HEK293 (cell line): ENCODE data around the gene DDX41.
"Not testable (repeated sequence)": the region's sequence is repeated elsewhere in the genome, so short reads cannot be mapped to it uniquely, and the experiment has no call there.

Source experiments
- CTCF ChIA-PET: fragments of 350-600 bp; formaldehyde crosslinking; extraction: SDS; loops from one replicate; lab custom pipeline; 2021; ENCODE audit warnings: antibody characterized with exemption; lab: Yijun Ruan, JAX
- POLR2A ChIA-PET: fragments of 300-600 bp; formaldehyde crosslinking; extraction: SDS; loops from one replicate; lab custom pipeline; 2020; ENCODE audit warnings: antibody characterized with exemption, inconsistent platforms; lab: Yijun Ruan, JAX
- H3K27ac ChIP-seq: fragments of 200-500 bp; sonication (Bioruptor generic); 2 replicates; pipeline ENCODE4 v1.5.1; 2014; ENCODE audit warnings: low read depth, low read length, control low read depth, inconsistent platforms; ENCODE audit errors: extremely low read depth
- H3K36me3 ChIP-seq, 2 experiments: fragments of 200-500 bp in 1 of 2; sonication (Bioruptor generic) in 1 of 2; 1 replicate in 1 of 2; 2 replicates in 1 of 2; pipeline ENCODE4 v1.5.1; 2014 to 2017; ENCODE audit warnings: inconsistent platforms in 2 of 2, low read length in 2 of 2; ENCODE audit not compliant: control insufficient read depth in 2 of 2, insufficient read depth in 1 of 2
- H3K4me1 ChIP-seq: fragments of 200-500 bp; sonication (Bioruptor generic); 2 replicates; pipeline ENCODE4 v1.5.1; 2014; ENCODE audit warnings: mild to moderate bottlenecking, low read length, inconsistent platforms; ENCODE audit not compliant: control insufficient read depth, insufficient read depth
- H3K4me3 ChIP-seq: 2 replicates; pipeline ENCODE4 v1.5.1; 2011; ENCODE audit warnings: low read depth, mild to moderate bottlenecking, control low read depth, low read length, moderate library complexity
- H3K9me3 ChIP-seq: fragments of 200-500 bp; sonication (Bioruptor generic); 2 replicates; pipeline ENCODE4 v1.5.1; 2014; ENCODE audit warnings: low read depth, low read length, inconsistent platforms; ENCODE audit not compliant: control insufficient read depth, insufficient read depth
- BCL11B ChIP-seq: fragments of 450-650 bp; formaldehyde crosslinking; IDR thresholded peaks from 2 replicates; pipeline ENCODE4 v1.5.1; 2016; ENCODE audit warnings: low read depth, missing biosample characterization, missing genetic modification characterization
- EGR2 ChIP-seq: fragments of 450-650 bp; formaldehyde crosslinking; IDR thresholded peaks from 2 replicates; pipeline ENCODE4 v1.5.1; 2016; ENCODE audit warnings: low read depth, missing biosample characterization, missing genetic modification characterization
- HIC1 ChIP-seq: fragments of 450-650 bp; formaldehyde crosslinking; IDR thresholded peaks from 2 replicates; pipeline ENCODE4 v1.5.1; 2016; ENCODE audit warnings: missing biosample characterization, missing genetic modification characterization
- HOXC10 ChIP-seq: sonication (generic); formaldehyde crosslinking; IDR thresholded peaks from 2 replicates; pipeline ENCODE4 v1.8.1; 2023; ENCODE audit warnings: mild to moderate bottlenecking, missing genetic modification reagents
- ZBTB20 ChIP-seq: fragments of 450-650 bp; formaldehyde crosslinking; IDR thresholded peaks from 2 replicates; pipeline ENCODE4 v1.5.1; 2016; ENCODE audit warnings: missing biosample characterization, missing genetic modification characterization
- ZFP41 ChIP-seq: fragments of 450-650 bp; formaldehyde crosslinking; IDR thresholded peaks from 2 replicates; pipeline ENCODE4 v1.5.1; 2016; ENCODE audit warnings: missing biosample characterization, missing genetic modification characterization, borderline replicate concordance
- ZNF16 ChIP-seq: fragments of 450-650 bp; formaldehyde crosslinking; IDR thresholded peaks from 2 replicates; pipeline ENCODE4 v1.5.1; 2016; ENCODE audit warnings: low read depth, missing biosample characterization, missing genetic modification characterization
- ZNF211 ChIP-seq: fragments of 450-650 bp; formaldehyde crosslinking; IDR thresholded peaks from 2 replicates; pipeline ENCODE4 v1.5.1; 2016; ENCODE audit warnings: low read depth, missing biosample characterization, missing genetic modification characterization
- ZNF26 ChIP-seq: fragments of 450-650 bp; formaldehyde crosslinking; IDR thresholded peaks from 2 replicates; pipeline ENCODE4 v1.5.1; 2016; ENCODE audit warnings: missing biosample characterization, missing genetic modification characterization
- ZNF311 ChIP-seq: fragments of 450-650 bp; formaldehyde crosslinking; IDR thresholded peaks from 2 replicates; pipeline ENCODE4 v1.5.1; 2017; ENCODE audit warnings: missing biosample characterization, missing genetic modification characterization, borderline replicate concordance
- ZNF341 ChIP-seq: fragments of 450-650 bp; formaldehyde crosslinking; IDR thresholded peaks from 2 replicates; pipeline ENCODE4; 2016; ENCODE audit warnings: low read depth, missing biosample characterization, missing genetic modification characterization
- ZNF404 ChIP-seq: fragments of 450-650 bp; formaldehyde crosslinking; IDR thresholded peaks from 2 replicates; pipeline ENCODE4 v1.5.1; 2017; ENCODE audit warnings: missing biosample characterization, missing genetic modification characterization
- ZNF426 ChIP-seq: fragments of 450-650 bp; formaldehyde crosslinking; IDR thresholded peaks from 2 replicates; pipeline ENCODE4 v1.5.1; 2017; ENCODE audit warnings: missing biosample characterization, missing genetic modification characterization, mild to moderate bottlenecking, inconsistent platforms, moderate library complexity
- ZNF473 ChIP-seq: fragments of 450-650 bp; formaldehyde crosslinking; IDR thresholded peaks from 2 replicates; pipeline ENCODE4 v1.5.1; 2017; ENCODE audit warnings: missing biosample characterization, missing genetic modification characterization
- ZNF514 ChIP-seq: fragments of 450-650 bp; formaldehyde crosslinking; IDR thresholded peaks from 2 replicates; pipeline ENCODE4 v1.5.1; 2016; ENCODE audit warnings: missing biosample characterization, missing genetic modification characterization
- ZNF664 ChIP-seq: fragments of 450-650 bp; formaldehyde crosslinking; IDR thresholded peaks from 2 replicates; pipeline ENCODE4 v1.5.1; 2016; ENCODE audit warnings: missing biosample characterization, missing genetic modification characterization
- ZNF701 ChIP-seq: fragments of 450-650 bp; formaldehyde crosslinking; IDR thresholded peaks from 2 replicates; pipeline ENCODE4 v1.5.1; 2016; ENCODE audit warnings: missing biosample characterization, missing genetic modification characterization
- TF ChIP-seq, protein P1 (sequence below): fragments of 450-650 bp; formaldehyde crosslinking; IDR thresholded peaks from 2 replicates; pipeline ENCODE4 v1.5.1; 2016; ENCODE audit warnings: missing biosample characterization, missing genetic modification characterization

DDX41 gene

GRCh38 chr5:177535125-177535524, 18.4 kb upstream of the DDX41 start:
- Histone ChIP-seq H3K4me3 (no peak overlapping the region), H3K36me3 (peaks cover 13 to 89% of the 10 kb centered on the region in 2 experiments), H3K4me1 (no peaks in the 10 kb centered on the region), H3K27ac (no peak overlapping the region), H3K9me3 (no peaks in the 10 kb centered on the region)
- TF ChIP-seq ZNF426 (tag by site-specific recombination) (no peak), ZNF16 (tag by site-specific recombination) (no peak), ZNF211 (tag by site-specific recombination) (no peak)
- POLR2A ChIA-PET = no interaction called here
- CTCF ChIA-PET = interaction anchor here (1.1 kb wide), 1 partner anchor 68 kb away, joined by 3 read pairs; no protein-coding TSS in a partner anchor

GRCh38 chr5:177534433-177534832, 17.7 kb upstream of the DDX41 start:
- H3K27ac ChIP-seq, H3K4me1 ChIP-seq, H3K9me3 ChIP-seq, POLR2A ChIA-PET, H3K4me3 ChIP-seq: not testable (repeated sequence)
- CTCF ChIA-PET = interaction anchor here (1.1 kb wide), 1 partner anchor 69 kb away, joined by 3 read pairs; no protein-coding TSS in a partner anchor
- H3K36me3 ChIP-seq = peaks cover 13 to 92% of the 10 kb centered on the region in 2 experiments

GRCh38 chr5:177531209-177531940, 14.6 kb upstream of the DDX41 start:
- H3K9me3 ChIP-seq = no peaks in the 10 kb centered on the region
- no peak overlapping the region for H3K4me3 ChIP-seq
- POLR2A ChIA-PET = no interaction called here
- no peak for TF ChIP-seq HIC1 (tag by site-specific recombination)
- no peak for TF ChIP-seq ZNF514
- TF ChIP-seq ZNF473 (tag by site-specific recombination) = no peak
- H3K27ac ChIP-seq = no peak overlapping the region
- H3K4me1 ChIP-seq = no peaks in the 10 kb centered on the region
- H3K36me3 ChIP-seq = peaks cover 13 to 92% of the 10 kb centered on the region in 2 experiments; a peak in 2 of 3 replicates
- CTCF ChIA-PET = interaction anchor here (0.7 to 1.4 kb wide), 2 partner anchors 10 to 15 kb away, joined by 3 read pairs; no protein-coding TSS in a partner anchor

- POLR2A ChIA-PET = no interaction called here
- Histone ChIP-seq H3K4me3 (no peak overlapping the region), H3K9me3 (no peaks in the 10 kb centered on the region), H3K27ac (no peak overlapping the region), H3K36me3 (peaks cover 13 to 93% of the 10 kb centered on the region in 2 experiments; a peak in 2 of 3 replicates), H3K4me1 (no peaks in the 10 kb centered on the region)
- CTCF ChIA-PET = interaction anchor here (0.6 to 1.4 kb wide), 3 partner anchors 9 to 54 kb away, joined by 3 read pairs; no protein-coding TSS in a partner anchor
- TF ChIP-seq ZNF664 (tag by site-specific recombination) (no peak), ZFP41 (tag by site-specific recombination) (no peak), ZNF26 (tag by site-specific recombination) (no peak), HOXC10 (CRISPR knock-in tag) (no peak), EGR2 (tag by site-specific recombination) (no peak), BCL11B (tag by site-specific recombination) (no peak), ZNF341 (tag by site-specific recombination) (no peak), ZNF701 (tag by site-specific recombination) (no peak), ZBTB20 (tag by site-specific recombination) (no peak), ZNF404 (tag by site-specific recombination) (no peak), ZNF311 (tag by site-specific recombination) (no peak)
- TF ChIP-seq, protein P1, sequence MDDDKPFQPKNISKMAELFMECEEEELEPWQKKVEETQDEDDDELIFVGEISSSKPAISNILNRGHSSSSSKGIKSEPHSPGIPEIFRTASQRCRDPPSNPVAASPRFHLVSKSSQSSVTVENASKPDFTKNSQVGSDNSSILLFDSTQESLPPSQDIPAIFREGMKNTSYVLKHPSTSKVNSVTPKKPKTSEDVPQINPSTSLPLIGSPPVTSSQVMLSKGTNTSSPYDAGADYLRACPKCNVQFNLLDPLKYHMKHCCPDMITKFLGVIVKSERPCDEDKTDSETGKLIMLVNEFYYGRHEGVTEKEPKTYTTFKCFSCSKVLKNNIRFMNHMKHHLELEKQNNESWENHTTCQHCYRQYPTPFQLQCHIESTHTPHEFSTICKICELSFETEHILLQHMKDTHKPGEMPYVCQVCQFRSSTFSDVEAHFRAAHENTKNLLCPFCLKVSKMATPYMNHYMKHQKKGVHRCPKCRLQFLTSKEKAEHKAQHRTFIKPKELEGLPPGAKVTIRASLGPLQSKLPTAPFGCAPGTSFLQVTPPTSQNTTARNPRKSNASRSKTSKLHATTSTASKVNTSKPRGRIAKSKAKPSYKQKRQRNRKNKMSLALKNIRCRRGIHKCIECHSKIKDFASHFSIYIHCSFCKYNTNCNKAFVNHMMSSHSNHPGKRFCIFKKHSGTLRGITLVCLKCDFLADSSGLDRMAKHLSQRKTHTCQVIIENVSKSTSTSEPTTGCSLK (tag by site-specific recombination) = no peak
These were observed 13.9 kb upstream of the DDX41 start for GRCh38 chr5:177530638-177531037.
